HepG2 (cell line): ENCODE results near the gene HSPA1B. TPM values are rescaled to one million over a fixed set of nuclear protein-coding genes. Genes with fewer than 3 reads are reported as not detected.

Experiments
- ATAC-seq: fragments of 200-7000 bp; cut with Tn5 transposase; 3 replicates; pipeline ENCODE4 v1.9.1; 2020; ENCODE audit warnings: mild to moderate bottlenecking, moderate library complexity
- BruUV-seq: library from RNA; stranded (reverse); fragments of 400-500 nt; replicated peaks from 2 replicates; lab custom pipeline; 2021; lab: Mats Ljungman, UMichigan
- CTCF ChIA-PET: fragments of 300-600 bp; formaldehyde crosslinking; extraction: SDS; loops from one replicate; lab custom pipeline; 2021; ENCODE audit warnings: low total read pairs, inconsistent platforms, low intra/inter-chr PET ratio; lab: Yijun Ruan, JAX
- POLR2A ChIA-PET: fragments of 350-600 bp; sonication (Branson Sonifier 250); formaldehyde crosslinking; loops from one replicate; lab custom pipeline; 2020; ENCODE audit warnings: antibody characterized with exemption, inconsistent platforms; lab: Yijun Ruan, JAX
- DNase-seq: peaks from one replicate; pipeline ENCODE4 v3.0.0-alpha.2; 2015; ENCODE audit warnings: low spot score
- FAIRE-seq: peaks from 3 replicates; lab custom pipeline; 2011; peaks lifted over from hg19 to GRCh38; lab: Jason Lieb, UNC
- H2AFZ ChIP-seq: one replicate; pipeline ENCODE4 v1.6.1; 2011; ENCODE audit warnings: low read length, inconsistent platforms
- H3K27ac ChIP-seq: fragments of 300-600 bp; 3 replicates; pipeline ENCODE4 v1.8.0; 2011; ENCODE audit warnings: mixed run types, mild to moderate bottlenecking, mixed read lengths, low read length, inconsistent platforms; ENCODE audit not compliant: insufficient read depth; ENCODE audit errors: extremely low read length
- H3K27me3 ChIP-seq, 2 experiments: fragments of 200-600 bp in 1 of 2; 2 replicates in 1 of 2; 3 replicates in 1 of 2; pipeline versions ENCODE4 v1.6.0 to v1.8.0; 2011; ENCODE audit warnings: low read length in 2 of 2, mild to moderate bottlenecking in 2 of 2, moderate library complexity in 2 of 2, inconsistent platforms in 1 of 2; ENCODE audit not compliant: insufficient read depth in 2 of 2, control insufficient read depth in 1 of 2
- H3K36me3 ChIP-seq, 2 experiments: fragments of 200-600 bp in 1 of 2; replicated peaks in 1 of 2; 2 replicates in 1 of 2; 3 replicates in 1 of 2; pipeline versions ENCODE4 v1.5.1 to v1.8.0; 2011; ENCODE audit warnings: low read length in 2 of 2, inconsistent platforms in 1 of 2; ENCODE audit not compliant: insufficient read depth in 2 of 2, control insufficient read depth in 1 of 2
- H3K4me1 ChIP-seq: 2 replicates; pipeline ENCODE4 v1.5.1; 2012; ENCODE audit warnings: low read length, inconsistent platforms; ENCODE audit not compliant: insufficient read depth
- H3K4me2 ChIP-seq: 2 replicates; pipeline ENCODE4 v1.6.0; 2011; ENCODE audit warnings: low read depth, low read length, inconsistent platforms
- H3K4me3 ChIP-seq, 3 experiments: fragments of 200-600 bp in 1 of 3; sonication (generic), shearing (Covaris generic) in 1 of 3; replicated peaks in 1 of 3; 2 replicates each; pipeline ENCODE4 v1.5.1; 2011 to 2016; ENCODE audit warnings: low read length in 3 of 3, inconsistent platforms in 2 of 3, low read depth in 2 of 3, mild to moderate bottlenecking in 2 of 3, control low read depth in 1 of 3, mixed read lengths in 1 of 3; ENCODE audit not compliant: insufficient read depth in 1 of 3
- H3K79me2 ChIP-seq: one replicate; pipeline ENCODE4 v1.6.1; 2011; ENCODE audit warnings: low read length, inconsistent platforms; ENCODE audit not compliant: insufficient read depth
- H3K9ac ChIP-seq: 2 replicates; pipeline ENCODE4 v1.6.0; 2011; ENCODE audit warnings: mild to moderate bottlenecking, low read depth, low read length, inconsistent platforms; ENCODE audit not compliant: insufficient read depth
- H3K9me3 ChIP-seq: 2 replicates; pipeline ENCODE4 v1.5.1; 2012; ENCODE audit warnings: mild to moderate bottlenecking, low read length
- H4K20me1 ChIP-seq: 2 replicates; pipeline ENCODE4 v1.6.0; 2011; ENCODE audit warnings: inconsistent platforms, mild to moderate bottlenecking, low read length, moderate library complexity; ENCODE audit not compliant: insufficient read depth
- ARHGAP35 ChIP-seq: sonication (generic); formaldehyde crosslinking; IDR thresholded peaks from 2 replicates; pipeline ENCODE4 v1.9.0; 2022; ENCODE audit warnings: mild to moderate bottlenecking, inconsistent platforms, moderate library complexity, missing genetic modification reagents, borderline replicate concordance
- BCL6 ChIP-seq: IDR thresholded peaks from 2 replicates; pipeline ENCODE4 v1.6.1; 2016; ENCODE audit warnings: missing genetic modification reagents, missing compliant biosample characterization
- LCORL ChIP-seq, 2 experiments: fragments of 450-650 bp in 1 of 2; sonication (generic) in 1 of 2; formaldehyde crosslinking in 1 of 2; IDR thresholded peaks; 2 replicates each; pipeline versions ENCODE4 v1.5.0 to v1.6.1; 2017 to 2020; ENCODE audit warnings: antibody characterized with exemption in 1 of 2, missing genetic modification reagents in 1 of 2
- MBD4 ChIP-seq: IDR thresholded peaks from 2 replicates; pipeline ENCODE4 v1.6.1; 2012; ENCODE audit warnings: low read length, inconsistent platforms, borderline replicate concordance
- MED1 ChIP-seq: sonication (generic); formaldehyde crosslinking; IDR thresholded peaks from 2 replicates; pipeline ENCODE4 v1.4.0; 2020; ENCODE audit warnings: missing genetic modification reagents
- RARA ChIP-seq: IDR thresholded peaks from 2 replicates; pipeline ENCODE4 v1.6.1; 2016; ENCODE audit warnings: missing genetic modification reagents, missing compliant biosample characterization
- RORA ChIP-seq: sonication (generic); formaldehyde crosslinking; IDR thresholded peaks from 2 replicates; pipeline ENCODE4 v1.5.0; 2020; ENCODE audit warnings: mild to moderate bottlenecking, missing genetic modification reagents, moderate library complexity
- TCF12 ChIP-seq, 2 experiments: fragments of 450-650 bp in 1 of 2; sonication (generic) in 1 of 2; formaldehyde crosslinking in 1 of 2; IDR thresholded peaks; 2 replicates each; pipeline versions ENCODE4 v1.6.1 to v1.8.0; 2017 to 2022; ENCODE audit warnings: antibody characterized with exemption in 1 of 2, mild to moderate bottlenecking in 1 of 2, missing genetic modification reagents in 1 of 2, moderate library complexity in 1 of 2
- ZBTB7A ChIP-seq: sonication (generic); formaldehyde crosslinking; IDR thresholded peaks from 2 replicates; pipeline ENCODE4 v1.8.0; 2022; ENCODE audit warnings: mild to moderate bottlenecking, missing genetic modification reagents
- ZC3H13 ChIP-seq: sonication (generic); formaldehyde crosslinking; IDR thresholded peaks from 2 replicates; pipeline ENCODE4 v1.8.1; 2023; ENCODE audit warnings: mild to moderate bottlenecking, missing genetic modification reagents, moderate library complexity
- ZFP36L1 ChIP-seq: sonication (generic); formaldehyde crosslinking; IDR thresholded peaks from 2 replicates; pipeline ENCODE4 v1.8.0; 2022; ENCODE audit warnings: mild to moderate bottlenecking, missing genetic modification reagents, moderate library complexity
- ZFP41 ChIP-seq: sonication (generic); formaldehyde crosslinking; IDR thresholded peaks from 2 replicates; pipeline ENCODE4 v1.4.0; 2020; ENCODE audit warnings: mild to moderate bottlenecking, missing genetic modification reagents, borderline replicate concordance
- ZFY ChIP-seq: sonication (generic); formaldehyde crosslinking; IDR thresholded peaks from 2 replicates; pipeline ENCODE4 v1.4.0; 2020; ENCODE audit warnings: missing genetic modification reagents
- ZNF263 ChIP-seq: sonication (generic); formaldehyde crosslinking; IDR thresholded peaks from 2 replicates; pipeline ENCODE4 v1.4.0; 2020; ENCODE audit warnings: missing genetic modification reagents
- ZNF570 ChIP-seq: sonication (generic); formaldehyde crosslinking; IDR thresholded peaks from 2 replicates; pipeline ENCODE4 v1.4.0; 2020; ENCODE audit warnings: mild to moderate bottlenecking, missing genetic modification reagents, borderline replicate concordance
- WGBS: methylation state at CpG from one replicate; pipeline ENCODE4 v1.1.6; 2017; ENCODE audit warnings: low lambda C conversion rate; 5-methylcytosine and 5-hydroxymethylcytosine counted together
- in situ Hi-C: cut with HindIII; loops from 2 replicates; pipeline ENCODE4 v1.10.0; 2017; ENCODE audit warnings: low pct_unique_long_range_greater_than_20kb; ENCODE audit not compliant: extremely low pct_ligation_motif_present
- intact Hi-C: fragments of 100-400 bp; cut with micrococcal nuclease; formaldehyde crosslinking; loops from one replicate; pipeline ENCODE4 v1.10.0; 2022; ENCODE audit not compliant: unreplicated experiment
- polyA plus RNA-seq, 8 experiments: library from polyadenylated mRNA; depleted of rRNA in 3 of 8; stranded (reverse) in 7 of 8; unstranded in 1 of 8; fragments of >200 nt; fragmentation: Illumina TruSeq in 4 of 8; extraction: Trizol in 4 of 8; gene quantifications; 2 replicates each; pipeline versions ENCODE4 v1.2.1 to v1.2.3, GENCODE V29; 2011 to 2016; ENCODE audit warnings: low read depth in 4 of 8, missing spikeins in 1 of 8, mixed read lengths in 1 of 8; ENCODE audit not compliant: insufficient read depth in 1 of 8
- total RNA-seq, 5 experiments: library from RNA; depleted of rRNA; stranded (reverse); fragments of >200 nt; fragmentation: Illumina TruSeq; extraction: Trizol; gene quantifications; 2 replicates each; pipeline ENCODE4 v1.2.3, GENCODE V29; 2016; ENCODE audit warnings: low read depth in 1 of 5
- TF ChIP-seq, protein P1 (sequence below): sonication (generic); formaldehyde crosslinking; IDR thresholded peaks from 2 replicates; pipeline ENCODE4 v1.4.0; 2020; ENCODE audit warnings: missing genetic modification reagents, borderline replicate concordance
- TF ChIP-seq, protein P2 (sequence below): sonication (generic); formaldehyde crosslinking; IDR thresholded peaks from 2 replicates; pipeline ENCODE4 v1.4.0; 2020; ENCODE audit warnings: missing genetic modification reagents

Gene HSPA1B
- total and polyA plus RNA-seq, 2 of the 13 experiments (the other 11 are each of a cell fraction or from before 2014, with no cell fraction given), result 26.0 to 186 TPM

GRCh38 chr6:31794866-31795615 lies 32.5 kb upstream of the HSPA1B start:
- DNase-seq (no peak), FAIRE-seq (no peak), ATAC-seq (peak; percentile 18)
- no TSS peak for BruUV-seq
- H3K4me3 ChIP-seq, result peak overlapping the region; percentile 89 to 98 (median 98)
- peaks cover 5 to 28% of the 10 kb centered on the region in 2 experiments for H3K36me3 ChIP-seq
- H3K27ac ChIP-seq, result peak overlapping the region; percentile 76
- no peaks in the 10 kb centered on the region for H4K20me1 ChIP-seq
- H3K79me2 ChIP-seq, result peaks cover 22% of the 10 kb centered on the region
- 1% methylated on average over 35 of the region's 44 CpGs for WGBS
- peaks cover 25% of the 10 kb centered on the region for H3K4me1 ChIP-seq
- POLR2A ChIA-PET, result interaction anchor here (0.8 to 4.3 kb wide), 28 partner anchors 9 to 253 kb away, joined by 3 to 77 read pairs (median 7); partner anchors contain the start of genes ABHD16A, APOM, CLIC1 and DDAH2
- H3K27me3 ChIP-seq, result no peaks in the 10 kb centered on the region; a peak in 1 of 5 replicates
- intact Hi-C loops (loop anchor here (1.0 to 2.0 kb wide), 2 partner anchors 20 to 35 kb away; partner anchors contain the start of genes HSPA1A and HSPA1L), in situ Hi-C loops (no loop called here)
- CTCF ChIA-PET, result interaction anchor here (1.6 kb wide), 2 partner anchors 22 to 35 kb away, joined by 5 read pairs; no protein-coding TSS in a partner anchor
- peak overlapping the region; percentile 95 for H3K4me2 ChIP-seq
- no peak overlapping the region for H2AFZ ChIP-seq
- no peaks in the 10 kb centered on the region for H3K9me3 ChIP-seq
- H3K9ac ChIP-seq, result peak overlapping the region; percentile 92
- peak; percentile 66; the same call in 1 of the 2 replicates for TF ChIP-seq ZBTB7A
- TF ChIP-seq LCORL (IDR thresholded peaks at IDR 0.05), result no peak
- no peak for TF ChIP-seq LCORL (CRISPR knock-in tag; IDR thresholded peaks at IDR 0.05)
- TF ChIP-seq ARHGAP35 (CRISPR knock-in tag), result no peak
- TF ChIP-seq RORA (CRISPR knock-in tag), result no peak
- 0 out of 2 replicates have a peak, but pooled peaks have one; percentile 21 for TF ChIP-seq ZFP41 (CRISPR knock-in tag)
- no peak for TF ChIP-seq ZNF570 (CRISPR knock-in tag)
- no peak; the same call in 1 of the 2 replicates for TF ChIP-seq BCL6
- 0 out of 2 replicates have a peak, but pooled peaks have one; percentile 44 for TF ChIP-seq ZFP36L1 (CRISPR knock-in tag)
- no peak for TF ChIP-seq MED1 (CRISPR knock-in tag)
- TF ChIP-seq ZFY, result no peak
- TF ChIP-seq TCF12 (IDR thresholded peaks at IDR 0.05), result no peak
- TF ChIP-seq TCF12 (CRISPR knock-in tag; IDR thresholded peaks at IDR 0.05), result no peak
- no peak for TF ChIP-seq ZNF263 (CRISPR knock-in tag)
- 0 out of 2 replicates have a peak, but pooled peaks have one; percentile 16 for TF ChIP-seq RARA (CRISPR knock-in tag)
- TF ChIP-seq, protein P1, sequence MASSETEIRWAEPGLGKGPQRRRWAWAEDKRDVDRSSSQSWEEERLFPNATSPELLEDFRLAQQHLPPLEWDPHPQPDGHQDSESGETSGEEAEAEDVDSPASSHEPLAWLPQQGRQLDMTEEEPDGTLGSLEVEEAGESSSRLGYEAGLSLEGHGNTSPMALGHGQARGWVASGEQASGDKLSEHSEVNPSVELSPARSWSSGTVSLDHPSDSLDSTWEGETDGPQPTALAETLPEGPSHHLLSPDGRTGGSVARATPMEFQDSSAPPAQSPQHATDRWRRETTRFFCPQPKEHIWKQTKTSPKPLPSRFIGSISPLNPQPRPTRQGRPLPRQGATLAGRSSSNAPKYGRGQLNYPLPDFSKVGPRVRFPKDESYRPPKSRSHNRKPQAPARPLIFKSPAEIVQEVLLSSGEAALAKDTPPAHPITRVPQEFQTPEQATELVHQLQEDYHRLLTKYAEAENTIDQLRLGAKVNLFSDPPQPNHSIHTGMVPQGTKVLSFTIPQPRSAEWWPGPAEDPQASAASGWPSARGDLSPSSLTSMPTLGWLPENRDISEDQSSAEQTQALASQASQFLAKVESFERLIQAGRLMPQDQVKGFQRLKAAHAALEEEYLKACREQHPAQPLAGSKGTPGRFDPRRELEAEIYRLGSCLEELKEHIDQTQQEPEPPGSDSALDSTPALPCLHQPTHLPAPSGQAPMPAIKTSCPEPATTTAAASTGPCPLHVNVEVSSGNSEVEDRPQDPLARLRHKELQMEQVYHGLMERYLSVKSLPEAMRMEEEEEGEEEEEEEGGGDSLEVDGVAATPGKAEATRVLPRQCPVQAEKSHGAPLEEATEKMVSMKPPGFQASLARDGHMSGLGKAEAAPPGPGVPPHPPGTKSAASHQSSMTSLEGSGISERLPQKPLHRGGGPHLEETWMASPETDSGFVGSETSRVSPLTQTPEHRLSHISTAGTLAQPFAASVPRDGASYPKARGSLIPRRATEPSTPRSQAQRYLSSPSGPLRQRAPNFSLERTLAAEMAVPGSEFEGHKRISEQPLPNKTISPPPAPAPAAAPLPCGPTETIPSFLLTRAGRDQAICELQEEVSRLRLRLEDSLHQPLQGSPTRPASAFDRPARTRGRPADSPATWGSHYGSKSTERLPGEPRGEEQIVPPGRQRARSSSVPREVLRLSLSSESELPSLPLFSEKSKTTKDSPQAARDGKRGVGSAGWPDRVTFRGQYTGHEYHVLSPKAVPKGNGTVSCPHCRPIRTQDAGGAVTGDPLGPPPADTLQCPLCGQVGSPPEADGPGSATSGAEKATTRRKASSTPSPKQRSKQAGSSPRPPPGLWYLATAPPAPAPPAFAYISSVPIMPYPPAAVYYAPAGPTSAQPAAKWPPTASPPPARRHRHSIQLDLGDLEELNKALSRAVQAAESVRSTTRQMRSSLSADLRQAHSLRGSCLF (CRISPR knock-in tag), result peak; percentile 71; the same call in 1 of the 2 replicates
- TF ChIP-seq MBD4, result no peak
- TF ChIP-seq, protein P2, sequence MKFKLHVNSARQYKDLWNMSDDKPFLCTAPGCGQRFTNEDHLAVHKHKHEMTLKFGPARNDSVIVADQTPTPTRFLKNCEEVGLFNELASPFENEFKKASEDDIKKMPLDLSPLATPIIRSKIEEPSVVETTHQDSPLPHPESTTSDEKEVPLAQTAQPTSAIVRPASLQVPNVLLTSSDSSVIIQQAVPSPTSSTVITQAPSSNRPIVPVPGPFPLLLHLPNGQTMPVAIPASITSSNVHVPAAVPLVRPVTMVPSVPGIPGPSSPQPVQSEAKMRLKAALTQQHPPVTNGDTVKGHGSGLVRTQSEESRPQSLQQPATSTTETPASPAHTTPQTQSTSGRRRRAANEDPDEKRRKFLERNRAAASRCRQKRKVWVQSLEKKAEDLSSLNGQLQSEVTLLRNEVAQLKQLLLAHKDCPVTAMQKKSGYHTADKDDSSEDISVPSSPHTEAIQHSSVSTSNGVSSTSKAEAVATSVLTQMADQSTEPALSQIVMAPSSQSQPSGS, result no peak
- TF ChIP-seq ZC3H13, result 0 out of 2 replicates have a peak, but pooled peaks have one; percentile 5
